ENCODE measurements around the gene ATP5F1E. TPM values are rescaled to one million over a fixed set of nuclear protein-coding genes. Genes with fewer than 3 reads are reported as not detected.

ATP5F1E gene
- total and polyA plus RNA-seq, 10 of the 15 experiments (the other 5 are each of a cell fraction or from before 2014, with no cell fraction given): 49.0 to 407 (median 117) TPM

DNA sequence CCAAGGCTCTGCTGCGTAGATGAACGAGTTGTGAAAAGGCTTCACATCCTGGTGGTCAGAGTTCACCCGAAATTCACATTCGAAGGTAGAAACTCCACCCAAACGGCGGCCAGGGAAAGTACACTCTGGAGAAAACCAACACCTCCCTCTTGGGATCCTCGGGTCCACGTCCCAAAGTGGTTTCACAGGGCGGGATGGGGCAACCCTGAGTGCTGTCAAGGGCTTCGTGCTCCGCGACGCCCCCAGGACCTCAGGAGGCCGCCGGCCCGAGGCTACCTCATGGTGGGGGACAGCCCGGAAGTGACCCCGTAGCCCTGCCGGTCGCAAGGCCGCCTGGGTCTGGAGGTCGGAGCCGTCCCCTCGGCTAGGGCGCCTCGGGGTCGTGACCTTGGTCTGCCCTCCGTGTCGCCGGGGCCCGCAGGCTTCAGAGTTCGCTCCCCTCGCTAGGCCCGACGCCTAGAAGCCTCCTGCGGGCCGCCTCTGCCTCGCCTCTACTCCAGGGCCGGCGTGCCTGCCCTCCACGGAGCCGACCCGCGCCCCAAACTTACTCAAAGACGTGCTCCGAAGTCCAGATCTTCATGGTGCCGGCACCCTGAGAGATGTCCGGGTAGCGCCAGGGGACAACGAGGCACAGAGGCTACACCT lies 10.1 kb upstream of the ATP5F1E start, which contains the start of gene PRELID3B (continued):
- TF ChIP-seq NFYA (IDR thresholded peaks at IDR 0.05; ENCODE audit: borderline replicate concordance, low read depth, low read length): no peak
- TF ChIP-seq YBX1 (IDR thresholded peaks at IDR 0.05): no peak
- TF ChIP-seq ASH2L (IDR thresholded peaks at IDR 0.05; ENCODE audit: borderline replicate concordance, low read depth): no peak
- no peak for TF ChIP-seq TBL1XR1 (IDR thresholded peaks at IDR 0.05; ENCODE audit: low read depth, low read length)
- TF ChIP-seq MYB (IDR thresholded peaks at IDR 0.05; ENCODE audit: borderline replicate concordance, low read depth, low read length): no peak
- no peak; the same call in 1 of the 2 replicates for TF ChIP-seq PAX5 (IDR thresholded peaks at IDR 0.05; ENCODE audit: borderline replicate concordance, low read depth, low read length)
- TF ChIP-seq, protein P1, sequence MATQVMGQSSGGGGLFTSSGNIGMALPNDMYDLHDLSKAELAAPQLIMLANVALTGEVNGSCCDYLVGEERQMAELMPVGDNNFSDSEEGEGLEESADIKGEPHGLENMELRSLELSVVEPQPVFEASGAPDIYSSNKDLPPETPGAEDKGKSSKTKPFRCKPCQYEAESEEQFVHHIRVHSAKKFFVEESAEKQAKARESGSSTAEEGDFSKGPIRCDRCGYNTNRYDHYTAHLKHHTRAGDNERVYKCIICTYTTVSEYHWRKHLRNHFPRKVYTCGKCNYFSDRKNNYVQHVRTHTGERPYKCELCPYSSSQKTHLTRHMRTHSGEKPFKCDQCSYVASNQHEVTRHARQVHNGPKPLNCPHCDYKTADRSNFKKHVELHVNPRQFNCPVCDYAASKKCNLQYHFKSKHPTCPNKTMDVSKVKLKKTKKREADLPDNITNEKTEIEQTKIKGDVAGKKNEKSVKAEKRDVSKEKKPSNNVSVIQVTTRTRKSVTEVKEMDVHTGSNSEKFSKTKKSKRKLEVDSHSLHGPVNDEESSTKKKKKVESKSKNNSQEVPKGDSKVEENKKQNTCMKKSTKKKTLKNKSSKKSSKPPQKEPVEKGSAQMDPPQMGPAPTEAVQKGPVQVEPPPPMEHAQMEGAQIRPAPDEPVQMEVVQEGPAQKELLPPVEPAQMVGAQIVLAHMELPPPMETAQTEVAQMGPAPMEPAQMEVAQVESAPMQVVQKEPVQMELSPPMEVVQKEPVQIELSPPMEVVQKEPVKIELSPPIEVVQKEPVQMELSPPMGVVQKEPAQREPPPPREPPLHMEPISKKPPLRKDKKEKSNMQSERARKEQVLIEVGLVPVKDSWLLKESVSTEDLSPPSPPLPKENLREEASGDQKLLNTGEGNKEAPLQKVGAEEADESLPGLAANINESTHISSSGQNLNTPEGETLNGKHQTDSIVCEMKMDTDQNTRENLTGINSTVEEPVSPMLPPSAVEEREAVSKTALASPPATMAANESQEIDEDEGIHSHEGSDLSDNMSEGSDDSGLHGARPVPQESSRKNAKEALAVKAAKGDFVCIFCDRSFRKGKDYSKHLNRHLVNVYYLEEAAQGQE (IDR thresholded peaks at IDR 0.05; ENCODE audit: low read depth, low read length): no peak
- TF ChIP-seq BHLHE40 (IDR thresholded peaks at IDR 0.05; ENCODE audit: borderline replicate concordance in 1 of 2, low read depth in 2 of 2, low read length in 1 of 2): no peak
- TF ChIP-seq, protein P2, sequence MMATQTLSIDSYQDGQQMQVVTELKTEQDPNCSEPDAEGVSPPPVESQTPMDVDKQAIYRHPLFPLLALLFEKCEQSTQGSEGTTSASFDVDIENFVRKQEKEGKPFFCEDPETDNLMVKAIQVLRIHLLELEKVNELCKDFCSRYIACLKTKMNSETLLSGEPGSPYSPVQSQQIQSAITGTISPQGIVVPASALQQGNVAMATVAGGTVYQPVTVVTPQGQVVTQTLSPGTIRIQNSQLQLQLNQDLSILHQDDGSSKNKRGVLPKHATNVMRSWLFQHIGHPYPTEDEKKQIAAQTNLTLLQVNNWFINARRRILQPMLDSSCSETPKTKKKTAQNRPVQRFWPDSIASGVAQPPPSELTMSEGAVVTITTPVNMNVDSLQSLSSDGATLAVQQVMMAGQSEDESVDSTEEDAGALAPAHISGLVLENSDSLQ (IDR thresholded peaks at IDR 0.05): no peak
- TF ChIP-seq RB1 (IDR thresholded peaks at IDR 0.05; ENCODE audit: borderline replicate concordance): no peak
- 0 out of 2 replicates have a peak, but pooled peaks have one; percentile 15 for TF ChIP-seq CBX5 (IDR thresholded peaks at IDR 0.05; ENCODE audit: low read depth)
- TF ChIP-seq RAD51 (IDR thresholded peaks at IDR 0.05): no peak
- TF ChIP-seq, protein P3, sequence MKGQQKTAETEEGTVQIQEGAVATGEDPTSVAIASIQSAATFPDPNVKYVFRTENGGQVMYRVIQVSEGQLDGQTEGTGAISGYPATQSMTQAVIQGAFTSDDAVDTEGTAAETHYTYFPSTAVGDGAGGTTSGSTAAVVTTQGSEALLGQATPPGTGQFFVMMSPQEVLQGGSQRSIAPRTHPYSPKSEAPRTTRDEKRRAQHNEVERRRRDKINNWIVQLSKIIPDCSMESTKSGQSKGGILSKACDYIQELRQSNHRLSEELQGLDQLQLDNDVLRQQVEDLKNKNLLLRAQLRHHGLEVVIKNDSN (IDR thresholded peaks at IDR 0.05; ENCODE audit: borderline replicate concordance, extremely low read length, insufficient read depth, low read depth, low read length): no peak
- peak; percentile 78 for TF ChIP-seq POLR2A (IDR thresholded peaks at IDR 0.05; ENCODE audit: low read depth, low read length)
- TF ChIP-seq KLF5 (IDR thresholded peaks at IDR 0.05; ENCODE audit: partially characterized antibody): no peak
- no peak for TF ChIP-seq E4F1 (IDR thresholded peaks at IDR 0.05; ENCODE audit: borderline replicate concordance, partially characterized antibody)
- TF ChIP-seq CBX3 (IDR thresholded peaks at IDR 0.05; ENCODE audit: borderline replicate concordance, low read depth): no peak
- no peak for TF ChIP-seq NFXL1 (IDR thresholded peaks at IDR 0.05; ENCODE audit: borderline replicate concordance)
- no peak for TF ChIP-seq CREM (IDR thresholded peaks at IDR 0.05; ENCODE audit: low read depth)
- TF ChIP-seq STAT3 (IDR thresholded peaks at IDR 0.05; ENCODE audit: low read depth, low read length): no peak

Data from GM12878 (cell line).